ENCODE measurements around the gene ABCA6. TPM values are rescaled to one million over a fixed set of nuclear protein-coding genes. Genes with fewer than 3 reads are reported as not detected.

Gene ABCA6
- total RNA-seq, 1 experiment from 2014 or later: not detected

DNA sequence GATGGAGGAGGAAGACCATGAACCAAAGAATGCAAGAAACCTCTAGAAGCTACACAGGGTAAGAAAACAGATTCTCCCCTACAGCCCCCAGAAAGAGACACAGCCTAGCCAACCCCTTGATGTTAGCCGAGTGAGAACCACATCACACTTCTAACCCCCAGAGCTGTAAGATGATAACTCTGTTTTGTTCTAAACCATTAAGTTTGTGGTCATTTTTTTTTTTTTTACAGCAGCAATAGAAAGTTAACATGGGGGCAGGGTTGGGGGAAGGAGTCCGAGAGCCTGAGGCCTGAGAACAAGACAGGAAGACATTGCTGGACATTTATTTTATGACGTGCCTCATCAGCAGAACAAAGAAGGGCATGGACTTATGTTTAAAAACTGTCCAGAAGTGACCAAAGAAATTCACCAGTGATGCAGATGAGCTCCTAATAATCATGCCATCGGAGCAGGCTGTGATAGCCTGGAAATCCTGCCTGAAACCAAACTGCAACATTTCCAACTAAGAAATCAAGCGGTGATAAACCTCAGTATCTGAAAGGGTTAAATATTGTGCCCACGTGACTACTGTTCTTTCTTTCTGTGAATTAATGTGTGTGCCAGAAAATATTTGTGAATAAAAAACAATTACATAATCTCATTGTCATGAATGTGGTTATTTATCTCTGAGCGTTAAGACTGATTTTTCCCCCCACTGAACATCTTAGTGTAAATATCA is 82.1 kb downstream of the ABCA6 start:
- Histone ChIP-seq H3K4me2 (ENCODE audit: low read length) (no peak overlapping the region), H4K20me1 (ENCODE audit: low read length) (no peaks in the 10 kb centered on the region), H3K27ac (ENCODE audit: low read length) (no peak overlapping the region), H3K79me2 (ENCODE audit: low read length) (no peaks in the 10 kb centered on the region), H3K36me3 (ENCODE audit: low read depth, low read length) (no peaks in the 10 kb centered on the region), H3F3A (ENCODE audit: low read length, unreplicated experiment) (no peaks in the 10 kb centered on the region), H3K4me1 (ENCODE audit: insufficient read depth, low read length) (no peaks in the 10 kb centered on the region), H3K27me3 (ENCODE audit: low read length) (peaks cover 24% of the 10 kb centered on the region), H3K4me3 (ENCODE audit: low read length) (no peak overlapping the region), H3K9me2 (replicated peaks; ENCODE audit: low read length) (no peaks in the 10 kb centered on the region), H3K9ac (ENCODE audit: low read length) (no peak overlapping the region), H3K9me3 (ENCODE audit: low read length) (no peaks in the 10 kb centered on the region), H2AFZ (ENCODE audit: low read length) (no peak overlapping the region)
- intact Hi-C loops (cut with micrococcal nuclease): no loop called here
- no peak for ATAC-seq
- BruUV-seq (replicated peaks): no TSS peak
- CTCF ChIA-PET: interaction anchor here (1.1 kb wide), 1 partner anchor 287 kb away, joined by 3 read pairs; no protein-coding TSS in a partner anchor
- no peak for DNase-seq
- POLR2A ChIA-PET (ENCODE audit: unreplicated experiment): no interaction called here
- no peak for TF ChIP-seq EZH2 (IDR thresholded peaks at IDR 0.05; ENCODE audit: low read length, unreplicated experiment)
- TF ChIP-seq, protein P1, sequence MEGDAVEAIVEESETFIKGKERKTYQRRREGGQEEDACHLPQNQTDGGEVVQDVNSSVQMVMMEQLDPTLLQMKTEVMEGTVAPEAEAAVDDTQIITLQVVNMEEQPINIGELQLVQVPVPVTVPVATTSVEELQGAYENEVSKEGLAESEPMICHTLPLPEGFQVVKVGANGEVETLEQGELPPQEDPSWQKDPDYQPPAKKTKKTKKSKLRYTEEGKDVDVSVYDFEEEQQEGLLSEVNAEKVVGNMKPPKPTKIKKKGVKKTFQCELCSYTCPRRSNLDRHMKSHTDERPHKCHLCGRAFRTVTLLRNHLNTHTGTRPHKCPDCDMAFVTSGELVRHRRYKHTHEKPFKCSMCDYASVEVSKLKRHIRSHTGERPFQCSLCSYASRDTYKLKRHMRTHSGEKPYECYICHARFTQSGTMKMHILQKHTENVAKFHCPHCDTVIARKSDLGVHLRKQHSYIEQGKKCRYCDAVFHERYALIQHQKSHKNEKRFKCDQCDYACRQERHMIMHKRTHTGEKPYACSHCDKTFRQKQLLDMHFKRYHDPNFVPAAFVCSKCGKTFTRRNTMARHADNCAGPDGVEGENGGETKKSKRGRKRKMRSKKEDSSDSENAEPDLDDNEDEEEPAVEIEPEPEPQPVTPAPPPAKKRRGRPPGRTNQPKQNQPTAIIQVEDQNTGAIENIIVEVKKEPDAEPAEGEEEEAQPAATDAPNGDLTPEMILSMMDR (conservative IDR thresholded peaks at IDR 0.05; ENCODE audit: low read depth, low read length): no peak
- no peak for TF ChIP-seq EZH2phosphoT487 (IDR thresholded peaks at IDR 0.05; ENCODE audit: borderline replicate concordance, low read length)

DNA sequence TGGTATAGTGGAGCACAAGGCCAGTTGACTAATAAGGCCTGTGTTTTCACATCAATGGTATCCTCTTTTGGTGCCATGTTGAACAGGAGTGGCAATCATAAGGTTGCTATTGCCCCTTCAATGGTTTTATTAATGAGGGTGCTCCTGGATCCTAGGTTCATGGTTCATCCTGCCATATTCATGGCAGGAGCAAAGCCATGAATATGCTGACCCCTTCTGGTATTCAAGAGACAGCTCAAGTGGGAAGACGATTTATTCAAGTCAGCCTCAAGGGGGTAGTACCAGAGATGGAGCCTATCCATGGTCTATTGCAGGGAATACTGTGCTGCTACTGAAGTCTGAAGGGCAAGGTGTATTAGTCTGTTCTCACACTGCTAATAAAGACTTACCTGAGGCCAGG is 83.5 kb downstream of the ABCA6 start:
- Histone ChIP-seq H3K36me3 (ENCODE audit: low read depth, low read length) (no peaks in the 10 kb centered on the region), H3K9me2 (replicated peaks; ENCODE audit: low read length) (no peaks in the 10 kb centered on the region), H3K4me3 (ENCODE audit: low read length) (no peak overlapping the region), H3K4me2 (ENCODE audit: low read length) (no peak overlapping the region), H4K20me1 (ENCODE audit: low read length) (no peaks in the 10 kb centered on the region), H2AFZ (ENCODE audit: low read length) (no peak overlapping the region), H3K79me2 (ENCODE audit: low read length) (no peaks in the 10 kb centered on the region), H3K27ac (ENCODE audit: low read length) (no peak overlapping the region), H3K9ac (ENCODE audit: low read length) (no peak overlapping the region), H3K9me3 (ENCODE audit: low read length) (no peaks in the 10 kb centered on the region), H3F3A (ENCODE audit: low read length, unreplicated experiment) (no peaks in the 10 kb centered on the region), H3K4me1 (ENCODE audit: insufficient read depth, low read length) (no peaks in the 10 kb centered on the region), H3K27me3 (ENCODE audit: low read length) (peaks cover 29% of the 10 kb centered on the region)
- ATAC-seq (no peak), DNase-seq (no peak)
- intact Hi-C loops (cut with micrococcal nuclease): no loop called here
- TF ChIP-seq EZH2phosphoT487 (IDR thresholded peaks at IDR 0.05; ENCODE audit: borderline replicate concordance, low read length) (no peak), EZH2 (IDR thresholded peaks at IDR 0.05; ENCODE audit: low read length, unreplicated experiment) (no peak)
- TF ChIP-seq, protein P1 (conservative IDR thresholded peaks at IDR 0.05; ENCODE audit: low read depth, low read length): peak; percentile 43
- ChIA-PET POLR2A (ENCODE audit: unreplicated experiment) (no interaction called here), CTCF (no interaction called here)
- BruUV-seq (replicated peaks): no TSS peak

DNA sequence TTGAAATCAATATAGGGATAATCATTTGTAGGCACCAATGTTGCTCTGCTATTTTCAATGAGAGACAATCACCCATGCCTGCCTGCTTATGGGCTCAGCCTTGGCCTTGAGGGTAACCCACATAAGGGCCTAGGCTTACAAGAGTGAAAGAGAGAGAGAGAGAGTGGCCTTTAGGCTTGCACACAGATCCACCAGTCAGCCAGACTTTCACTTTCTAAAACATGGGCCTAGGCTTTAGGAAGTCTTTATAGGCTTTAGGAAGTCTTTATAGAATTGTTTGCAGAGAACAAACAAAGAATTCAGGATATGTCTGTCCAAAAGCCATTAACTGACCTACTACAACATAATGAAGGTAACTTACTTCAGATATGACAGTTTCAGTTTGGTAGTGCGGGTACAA is 84.4 kb downstream of the ABCA6 start:
- Histone ChIP-seq H3K9ac (ENCODE audit: low read length) (no peak overlapping the region), H3K4me2 (ENCODE audit: low read length) (no peak overlapping the region), H3K36me3 (ENCODE audit: low read depth, low read length) (no peaks in the 10 kb centered on the region), H3K79me2 (ENCODE audit: low read length) (no peaks in the 10 kb centered on the region), H3K9me2 (replicated peaks; ENCODE audit: low read length) (no peaks in the 10 kb centered on the region), H2AFZ (ENCODE audit: low read length) (no peak overlapping the region), H4K20me1 (ENCODE audit: low read length) (no peaks in the 10 kb centered on the region), H3K4me1 (ENCODE audit: insufficient read depth, low read length) (no peaks in the 10 kb centered on the region), H3K9me3 (ENCODE audit: low read length) (no peaks in the 10 kb centered on the region), H3K27ac (ENCODE audit: low read length) (no peak overlapping the region), H3K4me3 (ENCODE audit: low read length) (no peak overlapping the region), H3F3A (ENCODE audit: low read length, unreplicated experiment) (no peaks in the 10 kb centered on the region), H3K27me3 (ENCODE audit: low read length) (peaks cover 33% of the 10 kb centered on the region)
- no TSS peak for BruUV-seq (replicated peaks)
- ChIA-PET POLR2A (ENCODE audit: unreplicated experiment) (no interaction called here), CTCF (interaction anchor here (0.5 kb wide), 1 partner anchor 25 kb away, joined by 5 read pairs; no protein-coding TSS in a partner anchor)
- intact Hi-C loops (cut with micrococcal nuclease): no loop called here
- ATAC-seq: no peak
- no peak for TF ChIP-seq EZH2phosphoT487 (IDR thresholded peaks at IDR 0.05; ENCODE audit: borderline replicate concordance, low read length)
- DNase-seq: no peak

All from PC-3 (cell line).